Astrocyte of the spinal cord (primary cell): ENCODE measurements around the gene CWC15.
"Not testable (repeated sequence)": the region's sequence is repeated elsewhere in the genome, so short reads cannot be mapped to it uniquely, and the experiment has no call there.

Source experiments
- DNase-seq: peaks from one replicate; pipeline ENCODE4 v3.0.0; 2011; ENCODE audit warnings: low read depth, low spot score
- H3K4me3 ChIP-seq: 2 replicates; pipeline ENCODE4 v1.5.1; 2011; ENCODE audit warnings: low read depth, mild to moderate bottlenecking, low read length, moderate library complexity
- CTCF ChIP-seq: IDR thresholded peaks from 2 replicates; pipeline ENCODE4 v1.5.1; 2012; ENCODE audit warnings: low read depth, mild to moderate bottlenecking, low read length, inconsistent platforms
- in situ Hi-C: cut with HindIII; loops from 2 replicates; pipeline ENCODE4 v1.10.0; 2017; ENCODE audit warnings: low sequenced_read_pairs

CWC15 gene

GRCh38 chr11:94973099-94973968 is at the start of gene CWC15, which contains the start of gene KDM4D:
TSS of gene CWC15 (minus strand) at chr11:94973556. CDS start at chr11:94972185, 1,371 bp downstream.
TSS of gene KDM4D (plus strand) at chr11:94973709. CDS start at chr11:94997373, 23,664 bp downstream.
- H3K4me3 ChIP-seq: peak within 1 kb of the TSS; percentile 91
- peak; percentile 94 for DNase-seq
- no peak for TF ChIP-seq CTCF
- in situ Hi-C loops: no loop called here

GRCh38 chr11:95021468-95021867 is 48.1 kb upstream of the CWC15 start:
- in situ Hi-C loops, DNase-seq, H3K4me3 ChIP-seq: not testable (repeated sequence)

GRCh38 chr11:95016139-95016538 is 42.8 kb upstream of the CWC15 start:
- in situ Hi-C loops: no loop called here
- no peak for DNase-seq
- no peak overlapping the region for H3K4me3 ChIP-seq
- TF ChIP-seq CTCF: no peak

- TF ChIP-seq CTCF: no peak
- in situ Hi-C loops: no loop called here
- DNase-seq: no peak
- H3K4me3 ChIP-seq: no peak overlapping the region
Observed at GRCh38 chr11:95014184-95014821, 40.9 kb upstream of the CWC15 start.

GRCh38 chr11:95011376-95011775 is 38.0 kb upstream of the CWC15 start:
- no peak for TF ChIP-seq CTCF
- no peak for DNase-seq
- in situ Hi-C loops: no loop called here
- no peak overlapping the region for H3K4me3 ChIP-seq

- in situ Hi-C loops: no loop called here
- TF ChIP-seq CTCF: no peak
- no peak for DNase-seq
- H3K4me3 ChIP-seq: no peak overlapping the region
Observed at GRCh38 chr11:95005642-95006041, 32.3 kb upstream of the CWC15 start.

- in situ Hi-C loops: no loop called here
- no peak overlapping the region for H3K4me3 ChIP-seq
- TF ChIP-seq CTCF: no peak
- DNase-seq: no peak
Observed at GRCh38 chr11:95003716-95004115, 30.4 kb upstream of the CWC15 start.
